ENCODE measurements around the gene XIST.
"Not testable (repeated sequence)": the region's sequence is repeated elsewhere in the genome, so short reads cannot be mapped to it uniquely, and the experiment has no call there.

Gene XIST

GRCh38 chrX:73792511-73792910 is 60.0 kb downstream of the XIST start:
- not testable (repeated sequence) for DNase-seq

GRCh38 chrX:73785493-73785892 is 67.0 kb downstream of the XIST start:
- DNase-seq: no peak
